GM21717 (cell line): ENCODE data around the gene MPP1.
"Not testable (repeated sequence)": the region's sequence is repeated elsewhere in the genome, so short reads cannot be mapped to it uniquely, and the experiment has no call there.

ENCODE experiments used
- ATAC-seq: cut with Tn5 transposase; IDR thresholded peaks from one replicate; pipeline ENCODE4 v1.9.1; 2021; ENCODE audit warnings: mild to moderate bottlenecking, moderate library complexity; ENCODE audit not compliant: unreplicated experiment

Gene MPP1

GRCh38 chrX:154804957-154805695 lies at the start of gene MPP1:
Gene MPP1 (minus strand): TSS chrX:154805485. CDS start chrX:154805373, 112 bp downstream.
- peak; percentile 91 for ATAC-seq

DNA sequence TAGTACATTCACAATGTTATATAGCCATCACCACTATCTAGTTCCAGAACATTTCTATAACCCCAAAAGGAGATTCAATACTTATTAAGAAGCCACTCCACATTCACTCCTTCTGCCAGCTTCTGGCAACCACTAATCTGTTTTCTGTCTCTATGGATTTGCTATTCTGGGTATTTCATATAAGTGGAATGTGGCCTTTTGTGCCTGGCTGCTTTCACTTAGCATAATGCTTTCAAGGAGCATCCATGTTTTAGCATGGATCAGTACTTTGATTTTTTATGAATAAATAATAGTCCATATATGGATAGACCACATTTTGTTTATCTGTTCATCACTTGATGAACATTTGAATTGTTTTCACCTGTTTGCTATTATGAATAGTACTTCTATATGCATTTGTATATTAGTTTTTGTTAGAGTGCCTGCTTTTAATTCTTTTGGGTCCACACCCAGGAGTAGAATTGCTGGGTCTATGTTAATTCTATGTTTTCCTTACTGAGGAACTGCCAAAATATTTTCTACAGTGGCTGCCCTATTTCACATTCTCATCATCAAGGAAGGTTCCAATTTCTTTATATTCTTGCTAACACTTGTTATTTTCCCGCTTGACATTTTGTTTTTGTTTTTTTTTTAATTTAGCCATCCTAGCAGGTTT lies 45.8 kb upstream of the MPP1 start:
- ATAC-seq: no peak

DNA sequence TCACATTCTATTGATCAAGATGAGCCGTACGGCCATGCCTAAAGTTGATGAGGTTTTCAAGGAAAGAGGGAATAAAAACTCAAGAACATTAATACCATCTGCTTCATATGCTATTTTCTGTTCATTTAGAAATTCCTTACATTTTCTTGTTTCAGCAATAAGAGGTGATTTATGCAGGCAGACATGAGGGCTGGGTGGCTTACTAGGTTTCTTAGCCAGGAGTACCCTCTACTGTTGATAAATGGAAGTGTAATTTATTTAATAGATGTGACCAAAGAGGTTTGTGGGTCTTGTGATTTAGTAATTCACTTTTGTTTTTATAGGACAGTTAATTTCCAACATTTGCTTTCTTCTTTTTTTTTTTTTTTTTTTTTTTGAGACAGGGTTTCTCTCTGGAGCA lies 35.6 kb upstream of the MPP1 start:
- ATAC-seq: no peak

GRCh38 chrX:154836163-154836562 lies 30.9 kb upstream of the MPP1 start:
- no peak for ATAC-seq

DNA sequence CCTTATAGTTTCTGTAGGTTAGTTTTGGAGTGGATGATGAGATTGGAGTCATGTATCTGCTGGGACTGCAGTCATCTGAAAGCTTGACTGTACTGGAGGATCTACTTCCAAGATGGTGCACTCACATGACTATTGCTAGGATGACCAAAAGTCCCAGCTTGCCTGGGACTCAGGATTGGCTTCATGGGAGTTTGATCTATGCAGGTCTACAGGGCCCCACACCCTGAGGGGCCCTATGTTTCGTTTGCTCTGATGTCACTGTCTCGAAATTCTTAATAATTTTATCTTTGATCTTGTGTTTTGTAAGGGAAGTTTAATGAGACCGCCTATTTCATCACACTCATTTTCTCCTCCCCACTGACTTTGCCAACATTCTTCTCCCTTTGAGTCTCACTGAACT lies 29.3 kb upstream of the MPP1 start, which contains the start of gene SMIM9:
SMIM9 (minus strand) TSS at position 101 of the 400 bp plus-strand sequence. CDS start 3,806 bp downstream, outside the sequence.
- ATAC-seq: no peak

GRCh38 chrX:154833746-154834274 lies 28.5 kb upstream of the MPP1 start:
- no peak for ATAC-seq

- ATAC-seq: no peak
Measured at GRCh38 chrX:154829926-154830442, 24.7 kb upstream of the MPP1 start.

DNA sequence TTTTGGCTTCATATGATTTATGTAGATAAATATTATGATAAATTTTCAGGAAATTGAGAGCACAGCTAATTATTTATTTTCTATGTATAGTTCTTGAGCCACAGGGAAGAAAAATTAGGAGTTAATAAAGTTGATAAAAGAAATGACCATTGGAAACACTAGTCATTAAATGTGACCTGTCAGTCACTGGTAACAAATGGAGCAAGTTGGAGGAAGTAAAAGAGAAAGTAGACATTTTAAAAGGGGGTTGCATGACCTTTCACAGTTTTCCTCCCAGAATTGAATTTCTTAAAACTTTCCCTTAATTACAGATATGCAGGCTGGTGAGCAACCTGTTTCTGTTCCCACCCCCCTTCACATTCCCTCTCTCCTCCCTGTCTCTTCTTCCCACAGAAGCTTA lies 23.8 kb upstream of the MPP1 start:
- no peak for ATAC-seq

DNA sequence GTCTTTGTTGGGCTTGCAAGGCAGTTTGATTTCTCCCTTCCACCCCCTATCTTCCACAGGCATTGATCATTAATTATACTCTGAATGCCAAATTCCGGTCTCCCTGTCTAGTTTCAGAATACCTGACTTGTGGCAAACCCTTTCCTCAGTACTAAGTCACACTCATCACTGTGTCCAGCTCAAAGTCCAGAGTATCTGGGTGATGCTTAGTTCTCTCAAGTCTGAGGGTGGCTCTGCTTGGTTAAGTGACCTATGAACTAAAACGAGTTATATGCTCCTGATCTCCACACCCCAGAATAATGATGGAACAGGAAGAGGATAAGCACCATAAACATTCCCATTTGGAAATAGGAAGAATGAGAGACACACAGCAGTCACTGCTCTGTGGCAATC lies 22.7 kb upstream of the MPP1 start:
- peak; percentile 18 for ATAC-seq

DNA sequence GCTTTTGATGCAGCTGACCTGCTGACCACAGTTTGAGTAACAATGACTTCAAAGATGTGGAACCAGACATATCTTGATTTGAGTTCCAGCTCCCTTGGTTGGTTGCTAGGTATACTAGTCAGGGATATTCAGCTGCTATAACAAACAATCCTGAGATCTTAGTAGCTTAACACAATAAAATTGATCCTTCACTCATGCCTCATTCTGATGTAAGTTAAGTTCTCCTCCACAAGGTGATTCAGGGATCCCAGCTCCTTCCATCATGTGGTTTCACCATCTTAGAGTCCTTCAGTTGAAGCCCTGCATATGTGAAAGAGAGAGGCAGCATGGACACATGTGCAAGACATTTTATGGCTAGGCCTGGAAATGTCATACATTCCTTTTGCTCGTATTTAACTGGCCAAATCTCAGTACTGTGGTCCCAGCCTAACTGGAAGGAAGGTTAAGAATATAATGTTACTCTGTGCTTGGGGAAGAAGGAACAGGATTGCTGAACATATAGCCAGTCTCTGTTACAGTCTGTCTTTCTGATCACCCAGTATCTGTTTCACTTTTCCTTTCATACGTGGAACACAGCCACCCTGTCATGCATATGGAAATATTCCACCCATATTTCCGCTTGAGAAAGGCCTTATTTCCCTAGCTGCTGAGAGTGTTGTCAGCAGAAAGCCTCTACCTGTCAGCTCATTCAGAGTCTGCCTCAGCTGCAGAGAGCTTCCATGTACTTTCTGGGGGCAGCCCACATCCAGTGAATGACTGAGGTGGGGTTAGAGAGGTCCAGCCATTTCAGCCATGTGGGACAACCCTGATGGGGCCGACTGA lies 22.1 kb upstream of the MPP1 start:
- ATAC-seq: peak; percentile 95

DNA sequence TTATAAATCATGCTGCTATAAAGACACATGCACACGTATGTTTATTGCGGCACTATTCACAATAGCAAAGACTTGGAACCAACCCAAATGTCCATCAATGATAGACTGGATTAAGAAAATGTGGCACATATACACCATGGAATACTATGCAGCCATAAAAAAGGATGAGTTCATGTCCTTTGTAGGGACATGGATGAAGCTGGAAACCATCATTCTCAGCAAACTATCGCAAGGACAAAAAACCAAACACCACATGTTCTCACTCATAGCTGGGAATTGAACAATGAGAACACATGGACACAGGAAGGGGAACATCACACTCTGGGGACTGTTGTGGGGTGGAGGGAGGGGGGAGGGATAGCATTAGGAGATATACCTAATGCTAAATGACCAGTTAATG lies 20.3 kb upstream of the MPP1 start:
- ATAC-seq: not testable (repeated sequence)

GRCh38 chrX:154824638-154825037 lies 19.4 kb upstream of the MPP1 start:
- ATAC-seq: no peak

- no peak for ATAC-seq
Measured at GRCh38 chrX:154822029-154822428, 16.7 kb upstream of the MPP1 start.

DNA sequence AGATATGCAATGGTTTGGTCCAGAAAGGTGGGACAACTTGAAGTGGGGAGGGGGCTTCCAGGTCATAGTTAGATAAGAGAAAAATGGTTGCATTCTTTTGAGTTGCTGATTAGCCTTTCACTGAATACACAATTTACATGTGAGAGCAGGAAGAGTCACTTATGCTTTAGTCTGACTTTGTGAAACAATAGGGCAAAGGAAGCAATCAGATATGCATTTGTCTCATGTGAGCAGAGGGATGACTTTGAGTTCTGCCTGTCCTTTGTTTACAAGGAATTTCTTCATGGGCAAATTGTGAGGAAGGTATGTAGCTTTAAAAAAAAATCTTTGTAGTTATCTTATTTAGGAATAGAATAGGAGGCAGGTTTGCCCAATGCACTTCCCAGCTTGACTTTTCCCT lies 16.2 kb upstream of the MPP1 start:
- ATAC-seq: no peak

- no peak for ATAC-seq
Measured at GRCh38 chrX:154819771-154820341, 14.6 kb upstream of the MPP1 start.

GRCh38 chrX:154818916-154819770 lies 13.9 kb upstream of the MPP1 start:
- no peak for ATAC-seq

DNA sequence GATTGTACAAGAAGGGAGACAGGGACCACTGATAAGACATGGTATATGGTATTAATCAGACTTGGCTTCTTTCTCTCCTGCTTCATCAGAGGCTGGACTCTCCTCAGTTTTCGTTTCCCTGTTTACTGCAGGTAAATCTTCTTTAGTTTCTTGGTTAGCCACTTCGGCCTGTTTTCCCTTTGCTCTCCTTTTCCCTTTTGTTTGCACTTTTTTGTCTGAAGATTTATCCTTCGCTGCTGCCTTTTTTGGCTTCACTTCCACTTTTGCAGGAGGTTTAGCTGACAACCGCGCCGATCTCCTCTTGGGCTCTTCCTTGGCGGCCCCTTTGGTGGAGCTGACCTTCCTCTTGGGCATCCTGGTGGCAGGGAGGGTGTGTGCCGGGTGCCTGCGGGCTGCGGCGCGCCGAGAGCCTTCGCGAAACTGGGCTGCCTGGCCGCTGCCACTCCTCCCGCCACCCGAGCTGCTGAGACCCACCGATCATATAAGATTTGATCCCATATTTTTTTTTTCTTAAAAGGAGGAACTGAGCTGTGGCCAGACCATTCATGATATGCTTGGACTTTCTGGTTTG lies 11.8 kb upstream of the MPP1 start:
- ATAC-seq: not testable (repeated sequence)

DNA sequence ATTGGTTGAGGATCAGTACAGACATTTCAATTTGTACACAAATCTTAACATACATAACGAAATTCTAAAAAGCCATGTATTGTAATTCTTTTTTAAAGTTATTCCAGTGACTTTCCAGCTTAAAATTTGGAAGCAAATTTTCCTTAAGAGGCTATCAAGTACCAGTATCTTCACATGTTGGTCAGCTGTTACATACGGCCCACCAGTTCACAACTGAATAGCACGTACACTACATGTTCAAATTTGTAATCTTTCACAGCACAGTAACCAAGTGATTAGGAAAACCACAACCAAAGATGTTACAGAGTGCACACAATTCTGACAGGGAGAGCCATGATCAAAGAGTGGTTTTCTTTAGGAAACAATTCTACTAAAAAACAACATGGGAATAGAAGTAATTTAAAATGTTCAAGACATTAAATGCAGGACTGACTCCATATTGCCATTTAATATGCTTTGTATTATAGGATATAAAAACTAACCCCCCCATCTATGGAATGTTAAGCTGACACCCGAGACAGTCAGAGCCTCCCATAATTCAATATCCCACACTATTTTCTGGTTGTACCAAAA lies 11.1 kb upstream of the MPP1 start:
- not testable (repeated sequence) for ATAC-seq

- ATAC-seq: no peak
Measured at GRCh38 chrX:154815274-154815818, 10.1 kb upstream of the MPP1 start.
